ENCODE results near the gene STARD3. TPM values are rescaled to one million over a fixed set of nuclear protein-coding genes. Genes with fewer than 3 reads are reported as not detected.
A peak's percentile ranks its signal among the peaks of the same experiment; 100 is the strongest.

The STARD3 gene
- total RNA-seq, 1 experiment from 2014 or later: 2,579 TPM

DNA sequence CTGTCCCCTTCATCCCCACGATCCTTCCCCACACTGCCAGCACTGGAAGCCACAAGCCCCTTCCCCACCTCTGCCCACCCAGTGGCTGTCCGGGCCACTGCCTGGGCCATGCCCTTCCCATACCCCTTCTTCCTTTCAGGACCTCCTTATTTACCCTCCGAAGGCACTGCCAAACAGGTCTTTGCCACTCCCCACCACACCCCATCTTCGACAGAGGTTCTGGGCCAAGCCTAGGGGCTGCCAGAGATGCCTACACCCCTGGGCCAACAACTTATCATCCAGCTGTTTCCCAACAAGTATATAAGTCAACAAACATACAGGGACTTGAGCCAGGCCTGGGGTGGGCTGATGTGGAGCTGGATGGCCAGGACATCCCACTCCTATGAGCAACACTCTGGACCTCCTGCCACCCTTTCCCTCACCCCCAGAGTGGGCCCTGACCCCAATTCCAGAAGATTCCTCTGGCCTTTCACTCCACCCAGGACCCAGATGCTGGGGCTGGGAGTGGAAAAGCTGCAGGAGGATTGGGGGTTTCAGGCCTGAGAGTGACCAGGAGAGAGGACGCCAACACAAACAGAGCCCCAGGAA, 11.7 kb upstream of the STARD3 start:
- peak; percentile 79 for DNase-seq
- Mint-ChIP-seq H3K9me3 (ENCODE audit: low read depth, unreplicated experiment) (no peaks in the 10 kb centered on the region), H3K27ac (ENCODE audit: unreplicated experiment) (no peak overlapping the region), H3K4me3 (ENCODE audit: low read depth, unreplicated experiment) (no peak overlapping the region), H3K36me3 (ENCODE audit: insufficient read depth, unreplicated experiment) (peaks cover 31% of the 10 kb centered on the region), H3K4me1 (ENCODE audit: low read depth, unreplicated experiment) (peaks cover 34% of the 10 kb centered on the region), H3K27me3 (ENCODE audit: unreplicated experiment) (peaks cover 81% of the 10 kb centered on the region)
- intact Hi-C loops (cut with micrococcal nuclease; ENCODE audit: unreplicated experiment): no loop called here
- TF ChIP-seq, protein P1, sequence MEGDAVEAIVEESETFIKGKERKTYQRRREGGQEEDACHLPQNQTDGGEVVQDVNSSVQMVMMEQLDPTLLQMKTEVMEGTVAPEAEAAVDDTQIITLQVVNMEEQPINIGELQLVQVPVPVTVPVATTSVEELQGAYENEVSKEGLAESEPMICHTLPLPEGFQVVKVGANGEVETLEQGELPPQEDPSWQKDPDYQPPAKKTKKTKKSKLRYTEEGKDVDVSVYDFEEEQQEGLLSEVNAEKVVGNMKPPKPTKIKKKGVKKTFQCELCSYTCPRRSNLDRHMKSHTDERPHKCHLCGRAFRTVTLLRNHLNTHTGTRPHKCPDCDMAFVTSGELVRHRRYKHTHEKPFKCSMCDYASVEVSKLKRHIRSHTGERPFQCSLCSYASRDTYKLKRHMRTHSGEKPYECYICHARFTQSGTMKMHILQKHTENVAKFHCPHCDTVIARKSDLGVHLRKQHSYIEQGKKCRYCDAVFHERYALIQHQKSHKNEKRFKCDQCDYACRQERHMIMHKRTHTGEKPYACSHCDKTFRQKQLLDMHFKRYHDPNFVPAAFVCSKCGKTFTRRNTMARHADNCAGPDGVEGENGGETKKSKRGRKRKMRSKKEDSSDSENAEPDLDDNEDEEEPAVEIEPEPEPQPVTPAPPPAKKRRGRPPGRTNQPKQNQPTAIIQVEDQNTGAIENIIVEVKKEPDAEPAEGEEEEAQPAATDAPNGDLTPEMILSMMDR (IDR thresholded peaks at IDR 0.05; ENCODE audit: unreplicated experiment): no peak
- CTCF ChIA-PET: interaction anchor here (0.5 to 161.2 kb wide), 29 partner anchors 5 to 991 kb away, joined by 3 to 42089 read pairs (median 9); partner anchors contain the start of genes ERBB2, GRB7, GSDMA and GSDMB
- no TSS peak for BruUV-seq (replicated peaks)

DNA sequence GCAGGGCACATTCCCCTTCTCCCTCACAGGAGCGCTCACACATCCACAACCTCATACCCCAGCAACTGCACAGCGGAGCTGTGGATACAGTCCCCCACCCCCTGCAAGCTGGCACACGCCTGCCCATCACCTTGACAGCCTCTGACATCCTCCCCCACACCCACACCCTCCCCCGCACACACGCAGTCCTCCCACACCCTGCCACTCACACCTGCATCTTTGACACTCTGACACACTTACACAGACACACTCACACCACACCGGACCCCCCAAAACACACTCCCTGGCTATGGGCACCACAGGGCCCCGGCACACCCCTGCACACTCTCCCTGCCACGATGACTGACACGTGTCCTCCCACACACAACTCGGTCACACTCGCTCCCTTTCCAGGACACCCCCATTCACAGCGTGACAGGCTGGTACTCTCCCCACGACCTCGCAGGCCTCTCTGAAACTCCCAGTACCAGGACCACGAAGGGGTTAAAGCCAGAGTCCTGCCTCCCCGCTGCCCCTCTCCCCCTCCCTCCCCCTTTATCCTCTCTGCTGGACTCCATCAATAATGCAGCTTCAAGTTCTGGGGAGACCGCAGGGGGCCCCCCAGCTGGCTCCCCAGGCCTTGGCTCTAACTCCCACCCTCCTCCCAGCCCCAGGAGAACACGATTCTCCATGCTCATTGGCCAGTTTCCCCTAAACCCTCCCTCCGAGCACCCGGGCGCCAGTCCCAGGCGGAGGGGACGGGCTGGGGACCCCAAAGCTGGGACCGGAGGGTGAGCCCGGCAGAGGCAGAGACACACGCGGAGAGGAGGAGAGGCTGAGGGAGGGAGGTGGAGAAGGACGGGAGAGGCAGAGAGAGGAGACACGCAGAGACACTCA, 10.5 kb upstream of the STARD3 start, which contains the start of gene PPP1R1B:
TSS of gene PPP1R1B (plus strand) at position 782 of the 876 bp plus-strand sequence. CDS start 441 bp downstream, outside the sequence.
- peaks cover 30% of the 10 kb centered on the region for H3K36me3 Mint-ChIP-seq (ENCODE audit: insufficient read depth, unreplicated experiment)
- intact Hi-C loops (cut with micrococcal nuclease; ENCODE audit: unreplicated experiment): no loop called here
- peaks cover 41% of the 10 kb centered on the region for H3K4me1 Mint-ChIP-seq (ENCODE audit: low read depth, unreplicated experiment)
- H3K27ac Mint-ChIP-seq (ENCODE audit: unreplicated experiment): no peak within 1 kb of the TSS
- CTCF ChIA-PET: interaction anchor here (0.6 to 161.2 kb wide), 27 partner anchors 6 to 1330 kb away, joined by 3 to 42089 read pairs (median 8); partner anchors contain the start of genes ERBB2, GRB7, GSDMA and GSDMB
- BruUV-seq (replicated peaks): no TSS peak
- TF ChIP-seq, protein P1 (IDR thresholded peaks at IDR 0.05; ENCODE audit: unreplicated experiment): no peak
- H3K9me3 Mint-ChIP-seq (ENCODE audit: low read depth, unreplicated experiment): no peaks in the 10 kb centered on the region
- peaks cover 83% of the 10 kb centered on the region for H3K27me3 Mint-ChIP-seq (ENCODE audit: unreplicated experiment)
- peak; percentile 80 for DNase-seq
- peak within 1 kb of the TSS; percentile 51 for H3K4me3 Mint-ChIP-seq (ENCODE audit: low read depth, unreplicated experiment)

DNA sequence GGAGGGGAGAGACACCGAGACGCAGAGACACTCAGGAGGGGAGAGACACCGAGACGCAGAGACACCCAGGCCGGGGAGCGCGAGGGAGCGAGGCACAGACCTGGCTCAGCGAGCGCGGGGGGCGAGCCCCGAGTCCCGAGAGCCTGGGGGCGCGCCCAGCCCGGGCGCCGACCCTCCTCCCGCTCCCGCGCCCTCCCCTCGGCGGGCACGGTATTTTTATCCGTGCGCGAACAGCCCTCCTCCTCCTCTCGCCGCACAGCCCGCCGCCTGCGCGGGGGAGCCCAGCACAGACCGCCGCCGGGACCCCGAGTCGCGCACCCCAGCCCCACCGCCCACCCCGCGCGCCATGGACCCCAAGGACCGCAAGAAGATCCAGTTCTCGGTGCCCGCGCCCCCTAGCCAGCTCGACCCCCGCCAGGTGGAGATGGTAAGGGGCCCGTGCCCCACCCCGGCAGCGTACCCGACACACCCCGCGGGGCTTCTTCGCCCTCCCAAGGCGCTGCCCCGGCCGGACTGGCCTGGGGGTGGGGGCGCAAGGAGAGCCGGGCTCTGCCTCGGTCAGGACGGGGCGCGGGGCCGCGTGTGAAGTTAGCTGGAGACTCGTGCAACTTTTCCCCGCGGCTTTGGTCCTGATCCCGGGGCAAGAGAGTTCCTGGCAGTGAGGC, 9.8 kb upstream of the STARD3 start:
- Mint-ChIP-seq H3K36me3 (ENCODE audit: insufficient read depth, unreplicated experiment) (peaks cover 28% of the 10 kb centered on the region), H3K9me3 (ENCODE audit: low read depth, unreplicated experiment) (no peaks in the 10 kb centered on the region), H3K27me3 (ENCODE audit: unreplicated experiment) (peaks cover 83% of the 10 kb centered on the region), H3K27ac (ENCODE audit: unreplicated experiment) (no peak overlapping the region), H3K4me3 (ENCODE audit: low read depth, unreplicated experiment) (peak overlapping the region; percentile 51), H3K4me1 (ENCODE audit: low read depth, unreplicated experiment) (peaks cover 41% of the 10 kb centered on the region)
- DNase-seq: no peak
- no TSS peak for BruUV-seq (replicated peaks)
- intact Hi-C loops (cut with micrococcal nuclease; ENCODE audit: unreplicated experiment): no loop called here
- TF ChIP-seq, protein P1 (IDR thresholded peaks at IDR 0.05; ENCODE audit: unreplicated experiment): no peak
- CTCF ChIA-PET: interaction anchor here (0.6 to 161.2 kb wide), 26 partner anchors 7 to 1266 kb away, joined by 3 to 42089 read pairs (median 9); partner anchors contain the start of genes ERBB2, GRB7, GSDMA and GSDMB

All from Calu3 (cell line).